Liver (tissue), 3 donors: ENCODE measurements around the gene CACHD1.

Source experiments
- CTCF ChIP-seq: fragments of 150-350 bp; IDR thresholded peaks from 2 replicates; pipeline ENCODE4 v1.5.1; 2017; ENCODE audit warnings: improper control_type of control experiment, low read depth, low read length; ENCODE audit not compliant: missing input control
- FOXA1 ChIP-seq: IDR thresholded peaks from 2 replicates; pipeline ENCODE4 v1.6.1; 2016; ENCODE audit warnings: antibody characterized with exemption
- MAX ChIP-seq: IDR thresholded peaks from 2 replicates; pipeline ENCODE4 v1.6.1; 2016; ENCODE audit warnings: antibody characterized with exemption
- TAF1 ChIP-seq: conservative IDR thresholded peaks from 2 replicates; pipeline ENCODE4 v1.6.1; 2016; ENCODE audit warnings: antibody characterized with exemption, mild to moderate bottlenecking
- donor health status: healthy.
- donor health status: healthy.

- TF ChIP-seq CTCF (no peak), FOXA1 (no peak), MAX (no peak), TAF1 (no peak)
Observed at GRCh38 chr1:64711266-64711665, 241.3 kb downstream of the CACHD1 start.
